RWPE2 (cell line): Measurements from ENCODE around the gene PARP14.

Source experiments
- ATAC-seq: fragments of 200-7000 bp; cut with Tn5 transposase; 3 replicates; pipeline ENCODE4 v1.9.1; 2021; ENCODE audit warnings: low read depth
- DNase-seq: peaks from one replicate; pipeline ENCODE4 v3.0.0-alpha.2; 2020; ENCODE audit warnings: low spot score
- H3K27ac ChIP-seq: fragments of 450-650 bp; 2 replicates; pipeline ENCODE4 v1.5.1; 2017; ENCODE audit warnings: mild to moderate bottlenecking; ENCODE audit not compliant: poor library complexity, severe bottlenecking
- H3K27me3 ChIP-seq: fragments of 250-450 bp; sonication (Bioruptor Pico); 2 replicates; pipeline ENCODE4 v1.5.1; 2021; ENCODE audit warnings: mild to moderate bottlenecking, moderate library complexity; ENCODE audit not compliant: insufficient read depth, poor library complexity, severe bottlenecking
- H3K36me3 ChIP-seq: fragments of 250-450 bp; sonication (Bioruptor Pico); 2 replicates; pipeline ENCODE4 v1.5.1; 2020; ENCODE audit warnings: low read depth, mild to moderate bottlenecking, moderate library complexity
- H3K4me1 ChIP-seq: fragments of 250-450 bp; sonication (Bioruptor Pico); 2 replicates; pipeline ENCODE4 v1.5.1; 2021; ENCODE audit warnings: mild to moderate bottlenecking, moderate library complexity; ENCODE audit not compliant: insufficient read depth, poor library complexity, severe bottlenecking
- H3K4me3 ChIP-seq: fragments of 250-450 bp; sonication (Bioruptor Pico); 2 replicates; pipeline ENCODE4 v1.5.1; 2021; ENCODE audit warnings: mild to moderate bottlenecking, moderate library complexity; ENCODE audit not compliant: severe bottlenecking
- H3K9me3 ChIP-seq: fragments of 250-450 bp; sonication (Bioruptor Pico); 2 replicates; pipeline ENCODE4 v1.5.1; 2021; ENCODE audit warnings: mild to moderate bottlenecking, moderate library complexity; ENCODE audit not compliant: severe bottlenecking
- TF ChIP-seq, protein P1 (sequence below): fragments of 450-650 bp; IDR thresholded peaks from one replicate; pipeline ENCODE4 v1.5.1; 2017; ENCODE audit warnings: mild to moderate bottlenecking, moderate library complexity; ENCODE audit not compliant: poor library complexity, severe bottlenecking

The PARP14 gene

DNA sequence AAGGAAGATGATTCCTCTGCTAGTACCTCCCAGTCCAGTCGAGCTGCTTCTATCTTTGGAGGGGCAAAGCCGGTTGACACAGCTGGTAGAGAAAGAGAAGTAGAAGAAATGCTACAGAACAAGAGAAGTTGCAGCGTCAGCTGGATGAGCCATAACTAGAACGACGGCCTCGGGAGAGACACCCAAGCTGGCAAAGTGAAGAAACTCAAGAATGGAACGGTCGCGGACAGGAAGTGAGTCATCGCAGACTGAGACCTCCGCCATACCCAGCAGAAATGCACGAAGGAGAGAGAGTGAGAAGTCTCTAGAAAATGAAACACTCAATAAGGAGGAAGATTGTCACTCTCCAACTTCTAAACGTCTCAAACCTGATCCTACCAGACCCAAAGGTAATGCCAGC, 19.0 kb upstream of the PARP14 start:
- no peaks in the 10 kb centered on the region for H3K27me3 ChIP-seq
- H3K4me1 ChIP-seq = no peaks in the 10 kb centered on the region
- H3K9me3 ChIP-seq = no peaks in the 10 kb centered on the region
- TF ChIP-seq, protein P1, sequence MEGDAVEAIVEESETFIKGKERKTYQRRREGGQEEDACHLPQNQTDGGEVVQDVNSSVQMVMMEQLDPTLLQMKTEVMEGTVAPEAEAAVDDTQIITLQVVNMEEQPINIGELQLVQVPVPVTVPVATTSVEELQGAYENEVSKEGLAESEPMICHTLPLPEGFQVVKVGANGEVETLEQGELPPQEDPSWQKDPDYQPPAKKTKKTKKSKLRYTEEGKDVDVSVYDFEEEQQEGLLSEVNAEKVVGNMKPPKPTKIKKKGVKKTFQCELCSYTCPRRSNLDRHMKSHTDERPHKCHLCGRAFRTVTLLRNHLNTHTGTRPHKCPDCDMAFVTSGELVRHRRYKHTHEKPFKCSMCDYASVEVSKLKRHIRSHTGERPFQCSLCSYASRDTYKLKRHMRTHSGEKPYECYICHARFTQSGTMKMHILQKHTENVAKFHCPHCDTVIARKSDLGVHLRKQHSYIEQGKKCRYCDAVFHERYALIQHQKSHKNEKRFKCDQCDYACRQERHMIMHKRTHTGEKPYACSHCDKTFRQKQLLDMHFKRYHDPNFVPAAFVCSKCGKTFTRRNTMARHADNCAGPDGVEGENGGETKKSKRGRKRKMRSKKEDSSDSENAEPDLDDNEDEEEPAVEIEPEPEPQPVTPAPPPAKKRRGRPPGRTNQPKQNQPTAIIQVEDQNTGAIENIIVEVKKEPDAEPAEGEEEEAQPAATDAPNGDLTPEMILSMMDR = no peak
- ATAC-seq (no peak), DNase-seq (no peak)
- H3K36me3 ChIP-seq = no peaks in the 10 kb centered on the region
- no peak overlapping the region for H3K27ac ChIP-seq
- H3K4me3 ChIP-seq = no peak overlapping the region

DNA sequence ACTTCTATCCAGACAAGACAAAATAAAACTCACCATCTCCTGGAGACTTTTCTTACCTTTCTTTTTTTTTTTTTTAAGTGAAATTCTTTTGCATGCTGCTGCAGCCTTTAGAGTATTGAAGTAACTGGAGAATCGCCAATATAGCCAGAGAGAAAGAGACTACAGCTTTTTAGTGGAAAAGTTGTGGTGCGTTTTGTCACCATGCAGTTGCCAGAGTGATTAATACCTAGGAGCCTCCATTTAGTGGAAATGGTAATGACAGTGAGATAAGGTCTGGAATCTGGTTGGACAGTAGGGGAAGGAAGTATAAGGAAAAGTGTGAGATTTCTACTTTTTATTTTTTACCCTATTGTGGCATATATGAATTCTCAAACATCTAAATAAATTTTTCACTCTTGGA, 18.1 kb upstream of the PARP14 start:
- Histone ChIP-seq H3K27ac (no peak overlapping the region), H3K36me3 (no peaks in the 10 kb centered on the region), H3K27me3 (no peaks in the 10 kb centered on the region), H3K4me1 (no peaks in the 10 kb centered on the region), H3K4me3 (no peak overlapping the region), H3K9me3 (no peaks in the 10 kb centered on the region)
- ATAC-seq (no peak), DNase-seq (no peak)
- TF ChIP-seq, protein P1 = no peak

DNA sequence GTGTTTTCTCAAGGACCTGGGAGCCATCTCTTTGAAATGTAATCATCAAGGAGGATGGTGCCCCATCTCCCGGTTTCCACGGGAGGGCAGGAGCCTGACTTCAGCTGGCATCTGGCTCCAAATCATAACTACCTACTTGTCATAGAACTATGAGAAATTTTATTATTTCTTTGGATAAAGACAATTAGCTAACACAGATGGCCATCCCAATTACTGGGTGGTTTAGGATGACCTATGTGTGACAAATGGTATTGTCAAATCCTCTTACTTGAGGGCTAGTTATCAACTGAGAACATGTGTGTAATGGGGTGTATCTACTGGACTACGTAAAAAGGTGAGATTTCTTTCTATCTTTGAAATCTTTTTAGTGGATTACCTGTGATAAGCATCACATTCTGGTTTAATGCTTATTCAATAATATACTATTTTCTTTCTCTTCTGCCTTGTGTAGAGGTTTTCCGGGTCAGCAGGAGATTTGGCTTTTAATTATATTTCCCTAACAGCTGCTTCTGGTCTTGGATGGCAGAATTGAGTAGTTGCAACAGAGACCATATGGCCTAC, 15.3 kb upstream of the PARP14 start:
- H3K27ac ChIP-seq = no peak overlapping the region
- TF ChIP-seq, protein P1 = no peak
- ATAC-seq (no peak), DNase-seq (no peak)
- no peak overlapping the region for H3K4me3 ChIP-seq
- peaks cover 3% of the 10 kb centered on the region for H3K4me1 ChIP-seq
- H3K36me3 ChIP-seq = no peaks in the 10 kb centered on the region
- H3K9me3 ChIP-seq = no peaks in the 10 kb centered on the region
- H3K27me3 ChIP-seq = no peaks in the 10 kb centered on the region

DNA sequence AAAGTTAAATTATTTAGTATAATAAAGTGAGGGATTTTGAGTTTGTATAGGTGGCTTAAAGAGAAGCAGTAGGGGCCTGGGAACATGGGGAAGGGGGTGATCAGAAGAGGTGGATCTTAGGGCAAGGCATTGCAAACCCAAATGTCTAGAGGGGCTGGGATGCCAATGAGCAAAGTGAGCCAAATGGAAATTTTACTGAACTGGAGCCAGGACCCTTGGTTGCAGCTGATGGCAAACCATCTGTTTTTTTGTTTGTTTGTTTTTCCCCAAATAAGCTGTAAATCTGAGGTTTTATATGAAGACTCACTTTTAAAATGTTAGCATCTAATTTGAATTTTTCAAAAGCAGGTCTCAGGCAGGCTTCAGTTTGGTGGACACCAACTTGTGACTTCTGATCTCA, 14.8 kb upstream of the PARP14 start:
- no peak overlapping the region for H3K27ac ChIP-seq
- H3K9me3 ChIP-seq = no peaks in the 10 kb centered on the region
- H3K27me3 ChIP-seq = no peaks in the 10 kb centered on the region
- no peak for DNase-seq
- H3K4me1 ChIP-seq = peaks cover 3% of the 10 kb centered on the region
- TF ChIP-seq, protein P1 = no peak
- no peak overlapping the region for H3K4me3 ChIP-seq
- ATAC-seq = no peak
- H3K36me3 ChIP-seq = no peaks in the 10 kb centered on the region

DNA sequence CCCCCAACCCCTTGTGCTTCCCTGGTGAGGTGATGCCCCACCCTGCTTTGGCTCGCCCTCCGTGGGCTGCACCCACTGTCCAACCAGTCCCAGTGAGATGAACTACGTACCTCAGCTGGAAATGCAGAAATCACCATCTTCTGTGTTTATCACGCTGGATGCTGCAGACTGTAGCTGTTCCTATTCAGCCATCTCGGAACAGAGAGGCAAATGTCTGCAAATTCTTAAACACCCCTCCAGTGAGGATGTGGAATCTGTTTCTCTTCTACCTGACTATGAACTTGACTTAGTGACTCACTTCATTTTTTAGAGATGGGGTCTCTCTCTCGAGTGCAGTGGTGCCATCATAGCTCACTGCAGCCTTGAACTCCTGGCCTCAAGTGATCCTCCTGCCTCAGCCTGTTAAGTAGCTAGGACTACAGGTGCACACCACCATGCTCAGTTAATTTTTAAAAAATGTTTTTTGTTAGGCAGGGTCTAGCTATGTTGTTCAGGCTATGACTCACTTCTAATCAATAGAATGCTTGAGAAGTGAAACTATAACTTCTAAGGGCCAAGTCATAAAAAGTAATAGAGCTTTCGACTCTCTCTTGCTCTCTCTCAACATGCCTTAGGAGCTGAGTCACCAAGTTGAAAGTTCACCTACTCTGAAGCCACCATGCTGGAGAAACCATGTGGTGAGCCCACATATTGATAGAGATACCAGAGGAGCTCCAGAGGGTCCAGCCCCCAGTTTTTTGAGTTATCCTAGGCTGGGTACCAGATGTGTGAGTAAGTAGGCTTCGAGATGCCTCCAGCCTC, 11.5 kb upstream of the PARP14 start:
- Histone ChIP-seq H3K27me3 (no peaks in the 10 kb centered on the region), H3K9me3 (no peaks in the 10 kb centered on the region), H3K27ac (no peak overlapping the region), H3K4me1 (peaks cover 3% of the 10 kb centered on the region), H3K4me3 (no peak overlapping the region), H3K36me3 (no peaks in the 10 kb centered on the region)
- DNase-seq (no peak), ATAC-seq (peak; percentile 76)
- TF ChIP-seq, protein P1 = no peak
